ENCODE results near the gene USP34. TPM values are rescaled to one million over a fixed set of nuclear protein-coding genes. Genes with fewer than 3 reads are reported as not detected.

The USP34 gene
- total RNA-seq, 6 experiments from 2014 or later, result 33.3 to 57.1 (median 41.5) TPM

DNA sequence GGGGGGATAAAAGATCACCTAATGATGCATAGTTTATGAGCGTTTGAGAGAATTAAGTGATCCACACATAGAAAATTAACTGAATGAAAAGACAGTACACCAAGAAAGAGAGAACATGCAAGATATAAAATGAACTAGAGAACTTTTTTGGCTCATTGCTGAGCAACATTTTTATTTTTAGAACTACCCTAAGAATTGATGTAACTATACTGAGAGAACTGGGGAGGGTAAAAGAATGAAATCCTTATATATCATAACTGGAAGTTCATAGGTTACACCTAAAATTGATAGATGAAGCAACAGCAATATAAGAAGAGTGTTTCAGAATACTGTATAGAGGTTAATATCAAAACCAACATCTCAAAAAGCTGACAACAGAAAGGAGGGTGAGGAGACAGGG, 55.6 kb downstream of the USP34 start:
- Histone ChIP-seq H3K36me3 (no peaks in the 10 kb centered on the region), H3K4me1 (peaks cover 0 to 21% (median 0%) of the 10 kb centered on the region in 4 donors), H3K27me3 (no peaks in the 10 kb centered on the region), H3K27ac (no peak overlapping the region), H3K9me3 (no peaks in the 10 kb centered on the region), H3K4me3 (no peak overlapping the region)
- TF ChIP-seq, protein P1, sequence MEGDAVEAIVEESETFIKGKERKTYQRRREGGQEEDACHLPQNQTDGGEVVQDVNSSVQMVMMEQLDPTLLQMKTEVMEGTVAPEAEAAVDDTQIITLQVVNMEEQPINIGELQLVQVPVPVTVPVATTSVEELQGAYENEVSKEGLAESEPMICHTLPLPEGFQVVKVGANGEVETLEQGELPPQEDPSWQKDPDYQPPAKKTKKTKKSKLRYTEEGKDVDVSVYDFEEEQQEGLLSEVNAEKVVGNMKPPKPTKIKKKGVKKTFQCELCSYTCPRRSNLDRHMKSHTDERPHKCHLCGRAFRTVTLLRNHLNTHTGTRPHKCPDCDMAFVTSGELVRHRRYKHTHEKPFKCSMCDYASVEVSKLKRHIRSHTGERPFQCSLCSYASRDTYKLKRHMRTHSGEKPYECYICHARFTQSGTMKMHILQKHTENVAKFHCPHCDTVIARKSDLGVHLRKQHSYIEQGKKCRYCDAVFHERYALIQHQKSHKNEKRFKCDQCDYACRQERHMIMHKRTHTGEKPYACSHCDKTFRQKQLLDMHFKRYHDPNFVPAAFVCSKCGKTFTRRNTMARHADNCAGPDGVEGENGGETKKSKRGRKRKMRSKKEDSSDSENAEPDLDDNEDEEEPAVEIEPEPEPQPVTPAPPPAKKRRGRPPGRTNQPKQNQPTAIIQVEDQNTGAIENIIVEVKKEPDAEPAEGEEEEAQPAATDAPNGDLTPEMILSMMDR (IDR thresholded peaks at IDR 0.05), result no peak
- TF ChIP-seq POLR2A (IDR thresholded peaks at IDR 0.05), result no peak
- intact Hi-C loops (cut with DNase I), result no loop called here
- WGBS (ENCODE audit: insufficient coverage, low coverage, low lambda C conversion rate, missing lambda C conversion rate), result 64% methylated on average over 1 of the region's 1 CpG
- no peak for ATAC-seq
- DNase-seq, result no peak

DNA sequence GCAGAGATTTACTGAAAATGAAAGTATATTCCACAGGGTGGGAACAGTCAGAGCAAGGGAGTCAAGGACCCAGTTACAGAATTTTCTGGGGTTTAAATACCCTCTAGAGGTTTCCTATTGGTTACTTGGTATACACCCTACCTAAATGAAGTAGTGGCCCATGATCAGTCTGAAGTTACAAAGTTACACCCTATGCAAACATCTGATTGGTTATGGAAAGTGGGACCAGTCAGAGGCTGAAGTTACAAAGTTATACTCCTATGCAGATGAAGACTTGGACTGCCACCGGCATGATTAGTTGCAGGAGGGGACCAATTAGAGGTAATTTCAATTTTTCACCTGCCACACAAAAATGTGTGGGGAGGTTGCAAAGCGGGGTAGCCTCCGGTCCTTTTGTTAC, 56.2 kb downstream of the USP34 start:
- Histone ChIP-seq H3K27ac (no peak overlapping the region), H3K4me3 (no peak overlapping the region), H3K4me1 (peaks cover 0 to 15% (median 0%) of the 10 kb centered on the region in 4 donors), H3K36me3 (no peaks in the 10 kb centered on the region), H3K27me3 (no peaks in the 10 kb centered on the region), H3K9me3 (no peaks in the 10 kb centered on the region)
- ATAC-seq (no peak), DNase-seq (no peak)
- WGBS (ENCODE audit: insufficient coverage, low coverage, low lambda C conversion rate, missing lambda C conversion rate), result 76% methylated on average over 3 of the region's 3 CpGs
- intact Hi-C loops (cut with DNase I), result no loop called here
- TF ChIP-seq POLR2A (IDR thresholded peaks at IDR 0.05), result no peak
- TF ChIP-seq, protein P1 (IDR thresholded peaks at IDR 0.05), result no peak

DNA sequence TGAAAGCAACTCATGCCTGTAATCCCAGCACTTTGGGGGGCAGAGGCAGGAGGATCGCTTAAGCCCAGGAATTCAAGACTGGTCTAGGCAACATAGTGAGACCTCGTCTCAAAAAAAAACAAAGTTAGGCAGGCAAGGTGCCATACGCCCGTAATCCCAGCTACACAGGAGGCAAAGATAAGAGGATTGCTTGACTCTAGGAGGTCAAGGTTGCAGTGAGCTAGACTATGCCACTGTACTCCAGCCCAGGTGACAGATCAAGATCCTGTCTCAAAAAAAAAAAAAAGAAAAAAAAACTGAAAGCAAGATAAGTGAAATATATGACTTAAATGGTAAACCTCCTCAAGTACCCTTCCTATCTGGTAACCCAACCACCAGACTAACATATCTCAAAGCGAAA, 59.8 kb downstream of the USP34 start:
- ATAC-seq (peak; percentile 76 to 91 (median 78)), DNase-seq (no peak)
- H3K27ac ChIP-seq, result no peak overlapping the region
- no peak overlapping the region for H3K4me3 ChIP-seq
- WGBS (ENCODE audit: insufficient coverage, low coverage, low lambda C conversion rate, missing lambda C conversion rate), result 53% methylated on average over 5 of the region's 5 CpGs
- H3K27me3 ChIP-seq, result no peaks in the 10 kb centered on the region
- TF ChIP-seq, protein P1 (IDR thresholded peaks at IDR 0.05), result no peak
- no peak for TF ChIP-seq POLR2A (IDR thresholded peaks at IDR 0.05)
- H3K4me1 ChIP-seq, result peaks cover 0 to 14% (median 1%) of the 10 kb centered on the region in 4 donors
- no peaks in the 10 kb centered on the region for H3K9me3 ChIP-seq
- no peaks in the 10 kb centered on the region for H3K36me3 ChIP-seq
- intact Hi-C loops (cut with DNase I), result no loop called here

DNA sequence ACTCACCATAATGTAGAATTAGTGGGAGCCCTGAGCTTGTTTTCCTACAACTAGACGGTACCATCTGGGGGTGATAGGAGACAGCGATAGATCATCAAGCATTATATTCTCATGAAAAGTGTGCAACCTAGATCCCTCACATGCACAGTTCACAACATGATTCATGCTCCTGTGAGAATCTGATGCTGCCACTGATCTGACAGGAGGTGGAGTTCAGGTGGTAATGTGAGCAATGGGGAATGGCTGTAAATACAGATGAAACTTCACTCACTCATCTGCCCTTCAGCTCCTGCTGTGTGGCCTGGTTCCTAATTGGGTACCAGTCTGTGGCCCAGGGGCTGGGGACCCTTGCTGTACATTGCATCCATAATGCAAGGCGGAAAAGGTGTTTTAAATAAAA, 60.7 kb downstream of the USP34 start:
- intact Hi-C loops (cut with DNase I), result no loop called here
- Histone ChIP-seq H3K4me1 (peaks cover 0 to 23% (median 5%) of the 10 kb centered on the region in 4 donors), H3K4me3 (no peak overlapping the region), H3K9me3 (no peaks in the 10 kb centered on the region), H3K36me3 (peaks cover 0 to 5% (median 2%) of the 10 kb centered on the region in 4 donors), H3K27ac (no peak overlapping the region), H3K27me3 (no peaks in the 10 kb centered on the region)
- ATAC-seq, result no peak
- no peak for TF ChIP-seq POLR2A (IDR thresholded peaks at IDR 0.05)
- TF ChIP-seq, protein P1 (IDR thresholded peaks at IDR 0.05), result no peak
- 100% methylated on average over 1 of the region's 3 CpGs for WGBS (ENCODE audit: insufficient coverage, low coverage, low lambda C conversion rate, missing lambda C conversion rate)
- DNase-seq, result no peak

DNA sequence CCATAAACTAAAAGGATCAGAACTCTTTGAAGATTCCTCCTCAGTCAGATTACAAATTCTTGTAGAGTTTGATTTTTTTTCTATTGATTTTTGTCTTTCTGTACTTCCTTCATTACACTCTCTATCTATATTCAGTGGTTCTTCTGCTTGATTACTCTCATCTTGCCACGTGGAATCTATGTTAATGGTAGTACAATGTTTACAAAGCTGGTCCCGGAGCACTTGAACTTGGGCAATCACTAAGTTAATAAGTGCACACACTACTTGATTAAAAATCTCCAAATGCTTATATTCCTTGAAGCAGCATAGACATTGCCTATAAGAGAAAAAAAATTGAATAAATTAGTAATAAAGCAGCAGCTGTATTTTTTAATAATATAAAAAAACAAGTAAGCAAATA, 65.1 kb downstream of the USP34 start:
- H3K27ac ChIP-seq, result no peak overlapping the region
- H3K4me1 ChIP-seq, result peaks cover 0 to 15% (median 5%) of the 10 kb centered on the region in 4 donors
- TF ChIP-seq, protein P1 (IDR thresholded peaks at IDR 0.05), result no peak
- no peak for TF ChIP-seq POLR2A (IDR thresholded peaks at IDR 0.05)
- no peak overlapping the region for H3K4me3 ChIP-seq
- H3K27me3 ChIP-seq, result no peaks in the 10 kb centered on the region
- 19% methylated on average over 2 of the region's 2 CpGs for WGBS (ENCODE audit: insufficient coverage, low coverage, low lambda C conversion rate, missing lambda C conversion rate)
- intact Hi-C loops (cut with DNase I), result no loop called here
- no peaks in the 10 kb centered on the region for H3K9me3 ChIP-seq
- ATAC-seq, result peak; percentile 78 to 87 (median 82)
- H3K36me3 ChIP-seq, result peaks cover 0 to 5% (median 3%) of the 10 kb centered on the region in 4 donors
- DNase-seq, result no peak
